Measurements from ENCODE around the gene CCDC112.
A peak's percentile ranks its signal among the peaks of the same experiment; 100 is the strongest.

The CCDC112 gene

DNA sequence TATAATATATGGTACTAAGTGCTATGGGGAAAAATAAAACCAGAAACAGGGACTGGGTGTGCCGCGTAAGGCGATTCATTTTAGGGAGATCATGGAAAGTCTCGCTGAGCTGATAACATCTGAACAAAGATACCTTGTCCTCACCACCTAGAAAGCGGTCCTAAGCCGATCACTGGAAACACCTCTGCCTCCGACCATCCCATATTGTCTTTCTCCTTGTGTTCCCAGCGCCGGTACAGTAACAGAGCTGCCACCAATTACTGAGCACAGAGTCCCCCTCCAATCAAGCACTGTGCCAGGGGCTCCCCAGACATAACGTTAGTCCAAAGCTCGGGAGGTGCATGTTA lies 704 bp downstream of the CCDC112 start:
- peaks cover 16% of the 10 kb centered on the region for H3K9me3 ChIP-seq
- peak overlapping the region; percentile 81 for H3K9ac ChIP-seq
- H3K4me2 ChIP-seq: peak overlapping the region; percentile 95
- no peaks in the 10 kb centered on the region for H3K27me3 ChIP-seq
- H3K4me1 ChIP-seq: peaks cover 12% of the 10 kb centered on the region
- H3K4me3 ChIP-seq: peak overlapping the region; percentile 85
- H3K36me3 ChIP-seq: 0 out of 2 replicates have a peak, but pooled peaks cover 8% of the 10 kb centered on the region
- H3K27ac ChIP-seq: peak overlapping the region; percentile 80
- TF ChIP-seq Cebpa-rat (IDR thresholded peaks at IDR 0.05): no peak
- H4K20me1 ChIP-seq: no peaks in the 10 kb centered on the region

DNA sequence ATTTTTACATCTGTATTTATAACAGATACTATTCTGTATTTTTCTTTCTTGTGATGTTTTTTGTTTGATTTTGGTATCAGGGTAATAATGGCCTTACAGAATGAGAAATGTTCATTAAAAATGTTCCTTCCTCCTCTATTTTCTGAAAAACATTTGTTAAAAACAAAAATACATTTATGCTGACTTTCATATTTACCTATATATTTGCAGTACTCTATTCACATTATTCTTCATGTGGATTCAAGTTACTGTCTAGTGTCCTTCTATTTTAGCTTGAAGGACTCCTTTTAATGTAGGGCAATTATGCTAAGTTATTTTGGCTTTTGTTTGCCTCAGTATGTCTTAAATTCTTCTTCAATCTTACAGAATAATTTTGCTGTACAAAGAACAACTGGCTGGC lies 5.1 kb downstream of the CCDC112 start:
- Histone ChIP-seq H3K9me3 (peaks cover 16% of the 10 kb centered on the region), H3K4me3 (no peak overlapping the region), H3K9ac (no peak overlapping the region), H3K4me2 (no peak overlapping the region), H3K4me1 (peaks cover 12% of the 10 kb centered on the region), H4K20me1 (peaks cover 5% of the 10 kb centered on the region; the same call in 1 of the 2 replicates), H3K27me3 (no peaks in the 10 kb centered on the region), H3K27ac (no peak overlapping the region), H3K36me3 (0 out of 2 replicates have a peak, but pooled peaks cover 8% of the 10 kb centered on the region)
- no peak for TF ChIP-seq Cebpa-rat (IDR thresholded peaks at IDR 0.05)

DNA sequence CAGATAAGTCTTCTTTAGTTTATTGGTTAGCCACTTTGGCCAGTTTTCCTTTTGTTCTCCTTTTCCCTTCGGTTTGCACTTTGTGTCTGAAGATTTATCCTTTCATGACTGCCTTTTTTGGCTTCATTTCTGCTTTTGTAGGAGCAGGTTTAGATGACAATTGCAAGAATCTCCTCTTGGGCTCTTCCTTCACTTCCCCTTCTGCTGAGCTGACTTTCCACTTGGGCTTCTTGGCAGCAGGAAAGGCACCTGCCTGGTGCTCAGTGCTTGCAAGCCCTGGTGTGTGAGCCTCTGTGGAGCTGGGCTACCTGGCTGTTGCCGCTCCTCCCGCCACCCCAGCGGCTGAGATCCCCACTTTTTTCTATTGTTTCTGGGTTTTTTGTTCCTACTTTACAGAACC lies 7.3 kb downstream of the CCDC112 start:
- peaks cover 16% of the 10 kb centered on the region for H3K9me3 ChIP-seq
- TF ChIP-seq Cebpa-rat (IDR thresholded peaks at IDR 0.05): no peak
- no peak overlapping the region for H3K27ac ChIP-seq
- H3K9ac ChIP-seq: no peak overlapping the region
- peaks cover 13% of the 10 kb centered on the region; the same call in 1 of the 2 replicates for H4K20me1 ChIP-seq
- H3K4me2 ChIP-seq: no peak overlapping the region
- H3K27me3 ChIP-seq: no peaks in the 10 kb centered on the region
- H3K4me3 ChIP-seq: no peak overlapping the region
- H3K4me1 ChIP-seq: no peaks in the 10 kb centered on the region
- 0 out of 2 replicates have a peak, but pooled peaks cover 8% of the 10 kb centered on the region for H3K36me3 ChIP-seq

DNA sequence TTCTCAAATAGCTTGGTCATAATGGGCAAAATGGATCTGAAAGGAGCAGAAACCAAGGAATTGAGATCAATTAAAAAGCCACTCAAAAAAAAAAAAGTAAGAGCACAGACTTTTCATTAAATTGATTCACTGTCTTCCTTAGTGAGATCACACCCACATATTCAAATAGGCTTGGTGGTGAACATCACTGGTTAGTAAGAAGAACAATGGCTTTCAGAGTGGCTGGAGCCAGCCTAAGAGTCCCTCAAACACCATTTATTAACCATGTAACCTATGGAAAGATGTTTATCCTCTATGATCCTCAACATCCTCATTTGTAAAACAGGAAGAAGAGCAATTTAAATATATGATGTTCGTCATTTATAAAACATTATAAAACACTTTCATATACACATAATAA lies 12.4 kb downstream of the CCDC112 start:
- no peaks in the 10 kb centered on the region for H3K27me3 ChIP-seq
- no peaks in the 10 kb centered on the region for H3K4me1 ChIP-seq
- H3K4me3 ChIP-seq: no peak overlapping the region
- no peaks in the 10 kb centered on the region for H3K9me3 ChIP-seq
- H3K9ac ChIP-seq: no peak overlapping the region
- H4K20me1 ChIP-seq: peaks cover 13% of the 10 kb centered on the region; the same call in 1 of the 2 replicates
- H3K27ac ChIP-seq: no peak overlapping the region
- no peaks in the 10 kb centered on the region for H3K36me3 ChIP-seq
- H3K4me2 ChIP-seq: no peak overlapping the region
- TF ChIP-seq Cebpa-rat (IDR thresholded peaks at IDR 0.05): no peak

DNA sequence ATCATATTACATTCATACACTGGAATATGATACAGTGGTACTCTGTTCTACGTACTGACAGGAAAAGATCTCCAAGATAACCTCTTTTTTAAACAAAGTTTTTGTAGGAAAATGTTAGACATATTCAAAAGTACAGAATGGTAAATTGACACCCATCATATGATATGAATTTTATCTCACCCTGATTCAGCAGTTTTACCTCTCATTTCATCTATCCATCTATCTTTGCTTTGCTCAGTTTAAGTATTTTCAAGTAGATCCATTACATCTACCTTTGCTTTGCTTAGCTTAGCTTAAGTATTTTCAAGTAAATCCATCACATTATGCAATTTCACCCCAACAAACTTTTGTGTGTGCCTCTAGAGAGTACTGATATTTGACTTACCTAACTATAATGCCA lies 14.3 kb downstream of the CCDC112 start:
- no peak overlapping the region for H3K4me3 ChIP-seq
- TF ChIP-seq Cebpa-rat (IDR thresholded peaks at IDR 0.05): no peak
- no peak overlapping the region for H3K4me2 ChIP-seq
- no peaks in the 10 kb centered on the region for H3K9me3 ChIP-seq
- H3K27ac ChIP-seq: no peak overlapping the region
- peaks cover 13% of the 10 kb centered on the region; the same call in 1 of the 2 replicates for H4K20me1 ChIP-seq
- H3K4me1 ChIP-seq: no peaks in the 10 kb centered on the region
- H3K9ac ChIP-seq: no peak overlapping the region
- H3K27me3 ChIP-seq: no peaks in the 10 kb centered on the region
- no peaks in the 10 kb centered on the region for H3K36me3 ChIP-seq

DNA sequence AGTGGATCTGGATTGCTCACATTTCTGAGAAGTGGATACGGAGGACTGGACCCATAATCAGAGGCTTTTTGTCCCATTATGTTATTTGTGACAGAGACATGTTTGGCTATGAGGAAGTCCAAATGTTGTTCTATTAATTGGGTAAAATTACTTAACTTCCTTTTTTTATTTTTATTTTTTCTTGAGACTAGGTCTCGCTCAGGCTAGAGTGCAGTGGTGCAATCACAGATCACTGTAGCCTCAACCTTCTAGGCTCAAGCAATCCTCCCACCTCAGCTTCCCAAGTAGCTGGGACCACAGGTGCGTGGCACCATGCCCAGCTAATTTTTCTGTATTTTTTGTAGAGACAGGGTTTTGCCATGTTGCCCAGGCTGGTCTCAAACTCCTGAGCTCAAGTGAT lies 21.9 kb downstream of the CCDC112 start:
- Histone ChIP-seq H3K4me3 (no peak overlapping the region), H3K27ac (no peak overlapping the region), H3K4me1 (peaks cover 18% of the 10 kb centered on the region; the same call in 1 of the 2 replicates), H3K9ac (no peak overlapping the region), H3K9me3 (no peaks in the 10 kb centered on the region), H3K27me3 (no peaks in the 10 kb centered on the region), H3K36me3 (peaks cover 16% of the 10 kb centered on the region; the same call in 1 of the 2 replicates), H3K4me2 (no peak overlapping the region), H4K20me1 (no peaks in the 10 kb centered on the region)
- no peak for TF ChIP-seq Cebpa-rat (IDR thresholded peaks at IDR 0.05)

DNA sequence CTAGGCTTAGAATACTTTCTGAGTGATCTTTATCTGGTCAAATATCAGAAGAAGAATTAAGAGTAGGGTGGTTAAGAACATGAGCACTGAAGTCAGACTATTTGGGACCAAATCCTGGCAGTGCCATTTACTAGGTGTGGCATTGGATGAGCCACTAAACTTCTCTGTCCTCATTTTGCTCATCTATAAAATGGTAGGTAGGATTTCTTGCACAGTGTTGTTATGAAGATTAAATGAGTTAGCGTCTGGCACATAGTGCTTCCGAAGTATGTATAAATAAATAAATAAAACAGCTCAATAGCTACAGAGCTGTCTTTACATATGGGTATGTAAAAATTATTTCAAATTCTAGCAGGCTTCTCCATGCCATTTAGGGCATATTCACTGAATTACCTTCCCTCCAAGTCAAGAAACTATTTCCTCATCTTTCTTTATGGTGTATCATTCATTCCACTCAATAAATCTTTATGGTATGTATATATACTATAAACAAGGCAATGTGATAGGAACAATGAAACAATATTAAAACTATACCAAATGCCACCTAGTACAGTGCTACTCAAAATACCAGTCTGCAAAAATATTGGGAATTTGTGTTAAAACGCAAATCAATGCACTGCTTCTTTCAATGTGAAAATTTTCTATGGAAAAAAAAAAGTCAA lies 24.0 kb downstream of the CCDC112 start:
- Histone ChIP-seq H3K4me3 (no peak overlapping the region), H3K36me3 (peaks cover 20% of the 10 kb centered on the region; the same call in 1 of the 2 replicates), H3K4me1 (peaks cover 18% of the 10 kb centered on the region; the same call in 1 of the 2 replicates), H4K20me1 (no peaks in the 10 kb centered on the region), H3K27me3 (no peaks in the 10 kb centered on the region), H3K27ac (no peak overlapping the region), H3K9me3 (no peaks in the 10 kb centered on the region), H3K4me2 (no peak overlapping the region), H3K9ac (no peak overlapping the region)
- no peak for TF ChIP-seq Cebpa-rat (IDR thresholded peaks at IDR 0.05)

DNA sequence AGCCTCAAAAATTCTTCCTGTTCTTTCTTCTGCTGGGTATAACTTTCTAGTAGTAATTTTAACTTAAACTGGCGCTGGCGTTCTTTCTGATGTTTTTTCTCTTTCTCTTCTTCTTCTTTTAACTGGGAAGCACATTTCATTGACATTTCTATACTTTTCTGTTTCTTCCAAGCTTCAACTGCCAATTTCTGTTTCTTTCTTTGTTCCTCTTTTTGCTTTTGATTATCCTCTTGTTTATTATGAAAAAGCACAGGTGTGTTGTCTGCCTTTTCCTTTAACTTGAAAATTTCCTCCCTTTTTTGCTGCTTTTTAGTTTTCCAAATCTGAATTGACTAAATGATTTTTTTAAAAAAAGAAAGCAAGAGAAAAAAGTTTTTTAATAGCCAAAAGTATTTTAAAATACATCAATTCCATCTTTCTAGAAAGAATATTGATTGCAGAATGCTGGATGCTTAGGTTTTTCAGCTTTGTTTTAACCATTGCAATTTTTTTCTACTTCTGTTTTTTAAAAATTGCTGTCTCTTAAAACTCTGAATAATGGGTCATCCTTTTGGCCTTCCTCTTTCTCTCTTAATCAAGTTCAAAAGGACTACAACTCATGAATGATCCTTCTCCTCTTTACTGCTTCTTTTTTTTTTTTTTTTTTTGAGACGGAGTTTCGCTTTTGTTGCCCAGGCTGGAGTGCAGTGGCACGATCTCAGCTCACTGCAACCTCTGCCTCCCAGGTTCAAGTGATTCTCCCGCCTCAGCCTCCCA lies 25.0 kb downstream of the CCDC112 start:
- no peaks in the 10 kb centered on the region for H4K20me1 ChIP-seq
- peaks cover 18% of the 10 kb centered on the region; the same call in 1 of the 2 replicates for H3K4me1 ChIP-seq
- no peaks in the 10 kb centered on the region for H3K9me3 ChIP-seq
- H3K36me3 ChIP-seq: peaks cover 25% of the 10 kb centered on the region
- peak overlapping the region; percentile 18; the same call in 1 of the 2 replicates for H3K4me2 ChIP-seq
- no peak overlapping the region for H3K4me3 ChIP-seq
- H3K27ac ChIP-seq: no peak overlapping the region
- H3K9ac ChIP-seq: no peak overlapping the region
- no peaks in the 10 kb centered on the region for H3K27me3 ChIP-seq
- TF ChIP-seq Cebpa-rat (IDR thresholded peaks at IDR 0.05): no peak

DNA sequence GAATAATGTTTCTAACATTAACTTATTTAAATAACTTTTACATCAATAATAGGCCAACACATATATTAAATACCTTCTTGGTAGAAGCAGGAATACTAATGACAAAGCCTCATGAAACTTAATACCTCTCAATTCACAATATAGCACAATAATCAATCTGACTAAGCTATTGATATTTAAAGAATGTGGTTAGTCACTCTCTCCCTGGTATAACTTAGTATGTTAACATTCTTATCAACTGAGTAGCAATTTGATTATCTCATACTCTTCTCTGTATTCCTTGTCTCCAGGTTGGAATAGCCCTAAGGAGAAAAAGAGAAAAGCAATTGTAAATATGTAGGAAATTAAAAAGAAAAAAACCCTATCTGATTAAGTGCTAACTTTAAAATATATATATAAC lies 28.8 kb downstream of the CCDC112 start:
- H3K9ac ChIP-seq: no peak overlapping the region
- H3K9me3 ChIP-seq: no peaks in the 10 kb centered on the region
- H3K27ac ChIP-seq: no peak overlapping the region
- H3K36me3 ChIP-seq: peaks cover 17% of the 10 kb centered on the region
- no peak for TF ChIP-seq Cebpa-rat (IDR thresholded peaks at IDR 0.05)
- peaks cover 18% of the 10 kb centered on the region; the same call in 1 of the 2 replicates for H3K4me1 ChIP-seq
- no peak overlapping the region for H3K4me3 ChIP-seq
- no peaks in the 10 kb centered on the region for H4K20me1 ChIP-seq
- no peaks in the 10 kb centered on the region for H3K27me3 ChIP-seq
- H3K4me2 ChIP-seq: no peak overlapping the region

DNA sequence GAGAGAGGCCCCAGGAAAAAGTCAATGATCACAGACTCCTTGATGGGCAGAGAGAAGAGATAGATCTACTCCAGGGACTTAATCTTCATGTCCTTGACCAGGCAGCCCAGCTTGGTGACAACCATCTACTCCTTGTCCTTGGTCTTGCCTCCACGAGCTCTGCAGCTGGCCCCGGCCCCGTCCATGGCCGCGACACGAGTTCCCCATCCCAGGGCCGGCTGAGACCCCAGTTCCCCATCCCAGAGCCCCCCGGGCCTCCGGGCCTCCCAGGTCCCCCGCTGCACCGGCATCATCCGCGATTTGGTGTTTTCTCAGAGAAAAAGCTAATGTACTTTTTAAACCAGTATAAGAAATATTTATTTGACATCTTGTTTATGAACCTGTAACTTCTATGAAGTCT lies 31.2 kb downstream of the CCDC112 start:
- Histone ChIP-seq H3K36me3 (peaks cover 17% of the 10 kb centered on the region), H3K4me3 (no peak overlapping the region), H3K9ac (no peak overlapping the region), H3K9me3 (no peaks in the 10 kb centered on the region), H3K27me3 (no peaks in the 10 kb centered on the region), H3K27ac (no peak overlapping the region), H3K4me2 (no peak overlapping the region), H3K4me1 (peaks cover 22% of the 10 kb centered on the region), H4K20me1 (0 out of 2 replicates have a peak, but pooled peaks cover 4% of the 10 kb centered on the region)
- TF ChIP-seq Cebpa-rat (IDR thresholded peaks at IDR 0.05): no peak

Data from BLaER1 (cell line).